KOPT-K1 (cell line): Measurements from ENCODE around the gene ARHGEF12.

ENCODE experiments used
- H3K27ac ChIP-seq: fragments of 200-600 bp; sonication (generic); 2 replicates; pipeline ENCODE4 v1.5.1; 2016; ENCODE audit warnings: antibody characterized with exemption, mild to moderate bottlenecking, low read depth, low read length; ENCODE audit not compliant: poor library complexity, severe bottlenecking
- H3K36me3 ChIP-seq: fragments of 200-600 bp; sonication (generic); 2 replicates; pipeline ENCODE4 v1.5.1; 2017; ENCODE audit warnings: antibody characterized with exemption, mild to moderate bottlenecking, low read length, moderate library complexity; ENCODE audit not compliant: insufficient read depth
- H3K9me3 ChIP-seq: fragments of 200-600 bp; sonication (generic); 2 replicates; pipeline ENCODE4 v1.5.1; 2017; ENCODE audit warnings: antibody characterized with exemption, low read length, mild to moderate bottlenecking; ENCODE audit not compliant: insufficient read depth, poor library complexity, severe bottlenecking

Gene ARHGEF12

DNA sequence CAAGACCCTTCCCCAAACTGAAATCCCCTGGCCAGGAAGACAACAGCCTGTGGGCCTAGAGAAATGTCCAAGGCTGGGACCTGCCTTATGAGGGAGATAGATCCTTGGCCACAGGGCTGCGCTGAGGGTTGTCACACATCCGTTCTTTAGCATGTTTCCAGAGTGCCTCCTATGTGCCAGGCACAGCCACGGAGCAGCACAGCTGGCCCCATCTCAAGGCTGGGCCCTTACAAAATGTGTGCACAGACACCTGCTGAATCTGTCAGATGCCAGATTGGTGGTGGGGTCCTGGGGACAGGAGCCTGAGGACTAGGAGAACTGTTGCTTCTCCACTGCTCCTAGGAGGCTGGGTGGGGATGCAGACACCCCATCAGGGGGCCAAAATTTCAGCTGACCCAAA is 186.5 kb downstream of the ARHGEF12 start:
- Histone ChIP-seq H3K36me3 (no peaks in the 10 kb centered on the region), H3K9me3 (no peaks in the 10 kb centered on the region), H3K27ac (no peak overlapping the region)

DNA sequence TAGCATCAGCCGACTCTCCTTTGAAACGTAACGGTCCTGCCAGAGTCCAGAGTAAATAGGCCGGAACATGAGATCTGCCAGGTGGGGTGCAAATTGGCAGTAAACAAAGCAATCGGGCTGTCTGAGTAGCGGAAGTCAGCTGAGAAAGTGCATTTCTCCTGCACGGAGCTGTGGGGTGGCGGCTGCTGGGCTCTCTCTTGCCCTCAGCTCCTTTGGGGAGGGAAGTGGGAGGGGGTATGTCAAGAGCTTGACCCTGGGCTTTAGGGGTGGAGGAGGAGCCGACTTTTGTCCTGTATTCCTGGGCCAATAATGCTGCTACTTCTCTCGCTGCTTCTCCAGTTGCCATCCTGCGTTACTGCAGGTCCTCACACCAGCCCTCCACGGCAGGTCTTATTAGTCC is 187.0 kb downstream of the ARHGEF12 start:
- Histone ChIP-seq H3K27ac (no peak overlapping the region), H3K9me3 (no peaks in the 10 kb centered on the region), H3K36me3 (no peaks in the 10 kb centered on the region)

DNA sequence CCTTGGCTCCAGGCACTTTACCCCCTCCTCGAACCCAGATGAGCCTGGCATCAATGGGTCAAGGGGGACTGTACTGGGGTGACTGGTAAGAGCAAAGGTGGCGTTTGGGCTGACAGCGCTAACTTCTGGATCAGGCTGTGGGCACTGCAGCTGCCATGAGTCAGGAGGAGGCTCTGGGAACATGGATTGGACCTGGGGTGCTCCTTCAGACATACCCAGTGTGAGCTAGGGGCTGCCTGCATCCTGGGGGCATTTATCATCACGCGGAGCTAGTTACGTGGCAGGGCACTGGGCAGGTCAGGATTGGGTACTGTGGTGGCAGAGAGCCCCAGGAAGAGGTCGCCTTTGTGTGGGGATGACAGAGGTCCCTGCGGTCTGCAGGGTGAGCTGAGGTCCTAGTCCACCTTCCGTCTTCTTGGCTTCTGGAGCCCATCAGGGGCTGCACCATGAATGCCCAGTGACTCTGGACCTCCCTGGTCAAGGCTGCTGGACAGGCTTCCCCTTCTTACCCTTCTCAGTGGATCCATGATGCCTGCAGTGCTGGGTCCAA is 188.4 kb downstream of the ARHGEF12 start:
- no peaks in the 10 kb centered on the region for H3K36me3 ChIP-seq
- no peak overlapping the region for H3K27ac ChIP-seq
- H3K9me3 ChIP-seq: no peaks in the 10 kb centered on the region

DNA sequence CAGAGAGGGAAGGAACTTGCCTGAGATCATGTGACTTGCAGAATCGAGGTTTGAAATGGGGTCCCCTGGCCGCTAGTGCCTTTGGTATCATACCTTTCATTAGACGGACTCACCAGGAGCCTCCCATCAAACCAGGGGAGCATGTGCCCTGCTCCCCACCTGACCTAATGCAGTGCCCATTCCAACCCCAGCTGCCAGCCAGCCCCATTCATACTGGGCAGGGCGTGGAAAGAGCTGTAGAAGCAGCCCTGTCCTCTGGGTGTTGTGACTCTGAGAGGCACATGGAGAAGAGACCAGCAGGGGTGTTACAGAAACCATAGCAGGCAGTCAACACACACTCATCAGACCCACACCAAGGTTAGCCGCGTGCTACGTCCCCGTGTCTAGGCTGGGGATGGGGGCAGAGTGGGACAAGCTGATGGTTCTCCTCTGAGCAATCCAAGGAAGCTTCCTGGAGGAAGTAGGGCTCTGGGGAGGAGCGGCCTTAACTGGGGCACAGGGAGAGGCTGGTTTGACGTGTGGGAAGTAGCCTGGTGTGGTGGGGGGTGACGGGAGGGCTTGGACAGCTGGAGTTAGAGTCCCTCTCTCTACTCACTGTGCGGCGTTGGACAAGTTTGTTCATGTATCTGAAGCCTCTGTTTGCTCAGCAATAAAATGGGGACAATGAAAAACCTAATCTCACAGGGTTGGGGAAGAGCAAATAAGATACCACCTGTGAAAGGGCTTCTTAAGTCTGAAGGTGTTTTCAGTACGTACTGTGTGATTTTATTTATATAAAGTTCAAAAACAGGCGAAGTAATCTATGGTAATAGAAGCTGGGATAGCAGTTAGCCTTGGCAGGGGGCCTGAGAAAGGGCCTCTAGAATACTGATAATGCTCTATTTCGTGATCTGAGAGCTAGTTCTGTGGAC is 189.3 kb downstream of the ARHGEF12 start:
- no peaks in the 10 kb centered on the region for H3K36me3 ChIP-seq
- H3K27ac ChIP-seq: no peak overlapping the region
- no peaks in the 10 kb centered on the region for H3K9me3 ChIP-seq

DNA sequence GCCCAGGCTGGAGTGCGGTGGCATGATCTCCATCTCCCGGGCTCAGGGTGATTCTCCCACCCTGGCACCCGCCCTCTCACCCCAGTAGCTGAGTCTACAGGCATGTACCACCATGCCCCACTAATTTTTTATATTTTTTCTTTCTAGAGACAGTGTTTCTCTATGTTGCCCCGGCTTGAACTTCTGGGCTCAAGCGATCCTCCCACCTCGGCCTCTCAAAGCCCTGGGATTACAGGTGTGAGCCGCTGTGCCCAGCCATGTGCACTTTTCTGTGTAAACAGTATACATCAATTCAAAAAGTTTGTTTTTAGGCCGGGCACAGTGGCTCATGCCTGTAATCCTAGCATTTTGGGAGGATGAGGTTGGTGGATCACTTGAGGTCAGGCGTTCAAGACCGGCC is 190.0 kb downstream of the ARHGEF12 start:
- Histone ChIP-seq H3K27ac (no peak overlapping the region), H3K9me3 (no peaks in the 10 kb centered on the region), H3K36me3 (no peaks in the 10 kb centered on the region)

DNA sequence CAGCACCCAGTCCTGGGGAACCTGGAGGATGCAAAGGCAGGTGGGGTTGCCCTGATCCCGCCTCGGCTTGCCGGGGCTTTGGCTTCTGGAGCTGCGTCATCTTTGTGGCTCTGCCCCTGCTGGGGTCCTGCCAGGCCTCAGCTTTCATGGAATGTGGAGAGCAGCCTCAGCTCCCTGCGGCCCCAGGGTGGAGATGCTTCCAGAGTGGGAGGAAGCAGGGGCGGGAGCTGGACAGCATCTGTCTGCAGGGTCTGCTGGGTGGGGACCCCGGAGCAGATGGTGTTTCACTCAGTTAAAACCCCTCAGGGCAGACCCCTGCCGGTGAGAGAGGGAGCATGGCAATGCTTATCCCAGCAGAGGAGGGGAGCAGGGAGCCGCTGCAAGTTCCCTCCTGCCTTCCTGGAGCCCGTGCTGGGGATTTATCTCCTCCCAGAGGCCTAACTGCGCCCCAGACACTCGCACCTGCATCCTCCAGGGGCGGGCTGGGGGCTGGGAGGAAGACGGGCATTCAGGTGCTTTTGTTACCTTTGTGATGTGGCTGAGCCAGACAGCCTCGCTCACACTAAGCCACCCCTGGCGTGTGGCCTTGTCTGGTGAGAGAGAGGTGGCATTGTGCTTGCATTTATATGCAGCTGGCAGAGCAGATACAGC is 191.0 kb downstream of the ARHGEF12 start:
- Histone ChIP-seq H3K27ac (no peak overlapping the region), H3K9me3 (no peaks in the 10 kb centered on the region), H3K36me3 (no peaks in the 10 kb centered on the region)

DNA sequence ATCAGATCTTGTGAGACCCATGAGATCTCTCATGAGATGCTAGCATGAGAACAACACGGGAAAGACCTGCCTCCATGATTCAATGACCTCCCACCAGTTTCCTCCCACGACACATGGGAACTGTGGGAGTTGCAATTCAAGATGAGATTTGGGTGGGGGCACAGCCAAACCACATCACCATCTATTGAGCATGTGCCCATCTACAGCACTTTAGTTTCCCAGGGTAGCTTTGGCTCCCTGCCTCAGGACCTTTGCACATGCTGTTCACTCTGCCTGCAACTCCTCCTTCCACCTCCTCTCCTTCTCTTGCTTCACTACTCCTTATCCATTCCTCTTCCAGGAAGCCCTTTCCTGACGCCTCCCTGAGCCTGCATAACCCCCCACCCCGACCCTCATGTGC is 192.5 kb downstream of the ARHGEF12 start:
- Histone ChIP-seq H3K27ac (no peak overlapping the region), H3K36me3 (no peaks in the 10 kb centered on the region), H3K9me3 (no peaks in the 10 kb centered on the region)

DNA sequence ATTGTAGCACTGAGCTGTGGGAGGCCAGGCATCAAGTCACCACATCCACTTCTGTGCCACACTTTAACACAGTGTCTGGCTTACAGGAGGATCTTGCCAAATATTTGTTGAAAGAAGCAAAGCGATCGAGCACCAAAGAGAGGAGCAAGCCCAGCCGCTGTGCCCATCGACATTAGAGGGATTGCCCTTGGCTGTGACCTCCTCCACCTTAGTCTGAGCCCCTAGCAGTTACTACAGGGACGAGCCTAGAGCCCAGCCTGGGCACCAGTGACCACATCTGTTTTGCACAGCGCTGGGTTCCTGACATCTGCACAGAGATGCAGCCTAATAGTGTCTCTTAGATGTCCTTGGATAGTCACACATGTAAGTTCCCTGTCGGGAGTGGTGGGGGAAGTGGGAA is 193.0 kb downstream of the ARHGEF12 start:
- no peaks in the 10 kb centered on the region for H3K9me3 ChIP-seq
- no peaks in the 10 kb centered on the region for H3K36me3 ChIP-seq
- H3K27ac ChIP-seq: no peak overlapping the region

DNA sequence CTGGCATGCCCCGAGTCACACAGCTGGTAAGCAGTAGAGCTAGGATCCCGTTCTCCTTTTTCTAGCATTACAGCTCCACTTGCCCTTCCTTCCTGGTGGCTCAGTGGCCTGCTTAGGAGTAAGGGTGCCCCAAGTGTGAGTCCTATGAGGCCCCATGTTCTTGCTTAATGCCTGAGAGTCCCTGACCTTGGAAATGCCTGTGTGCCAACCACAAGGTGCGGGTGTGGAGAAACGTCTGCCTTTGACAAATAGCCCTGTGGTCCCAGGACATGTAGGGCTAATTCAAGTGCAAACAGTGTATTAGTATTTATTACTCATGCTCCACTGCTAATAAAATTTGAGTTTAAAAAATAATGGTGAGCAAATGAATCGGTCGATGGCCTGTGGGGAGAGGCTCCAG is 193.7 kb downstream of the ARHGEF12 start:
- Histone ChIP-seq H3K27ac (no peak overlapping the region), H3K36me3 (no peaks in the 10 kb centered on the region), H3K9me3 (no peaks in the 10 kb centered on the region)

DNA sequence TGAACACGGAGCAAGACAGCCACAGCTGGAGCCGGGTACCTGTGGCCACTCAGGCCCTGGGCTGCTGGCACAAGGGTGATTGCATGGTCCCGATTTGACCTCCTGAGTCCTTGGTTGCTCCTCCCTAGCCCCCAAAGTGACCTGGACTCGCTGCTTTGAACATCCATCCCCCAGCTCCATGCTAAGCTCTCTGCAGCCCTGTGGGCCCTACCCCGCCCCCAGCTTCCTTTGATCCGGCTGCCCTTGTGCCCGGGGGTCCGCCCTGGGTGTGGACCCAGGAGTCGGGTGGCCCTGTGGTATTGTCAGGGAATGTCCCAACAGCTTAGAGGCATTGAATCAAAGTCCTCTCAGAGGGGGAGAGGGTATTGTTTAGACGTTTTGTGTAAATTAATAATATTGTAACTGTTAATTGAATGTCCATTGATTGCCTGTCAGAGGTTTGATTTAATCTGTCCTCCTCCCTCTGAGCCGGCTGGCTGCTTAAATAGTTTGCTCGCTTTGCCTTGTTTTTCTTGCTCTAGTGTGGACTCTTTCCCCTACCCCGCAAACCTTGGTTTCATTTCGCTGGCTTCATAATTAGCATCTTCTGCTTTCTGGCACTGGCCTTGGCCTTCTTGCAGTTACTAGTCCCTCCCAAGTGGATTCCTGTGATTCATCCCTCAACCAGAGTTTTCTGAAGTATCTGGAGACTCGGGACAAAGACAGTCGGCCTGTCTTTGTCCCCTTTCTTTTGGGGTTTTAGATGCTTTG is 196.0 kb downstream of the ARHGEF12 start:
- no peaks in the 10 kb centered on the region for H3K36me3 ChIP-seq
- H3K27ac ChIP-seq: no peak overlapping the region
- H3K9me3 ChIP-seq: no peaks in the 10 kb centered on the region

DNA sequence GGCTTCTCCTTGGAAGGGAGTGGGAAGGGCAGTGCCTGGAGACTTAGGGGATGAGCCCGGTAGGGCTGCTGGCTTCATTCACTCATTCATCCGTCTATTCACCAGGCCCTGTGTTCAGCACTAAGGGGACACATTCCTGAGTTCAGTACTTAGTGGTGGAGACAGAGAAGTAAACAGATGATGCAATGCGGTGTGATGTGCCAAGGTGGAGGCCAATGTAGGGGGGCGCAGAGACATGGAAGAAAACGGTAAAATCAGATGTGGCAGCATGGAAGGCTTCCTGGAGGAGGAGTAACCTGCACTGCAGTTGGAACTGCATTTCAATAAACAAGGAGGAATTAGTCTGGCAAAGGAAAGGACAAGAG is 196.6 kb downstream of the ARHGEF12 start:
- Histone ChIP-seq H3K9me3 (no peaks in the 10 kb centered on the region), H3K27ac (no peak overlapping the region), H3K36me3 (no peaks in the 10 kb centered on the region)

DNA sequence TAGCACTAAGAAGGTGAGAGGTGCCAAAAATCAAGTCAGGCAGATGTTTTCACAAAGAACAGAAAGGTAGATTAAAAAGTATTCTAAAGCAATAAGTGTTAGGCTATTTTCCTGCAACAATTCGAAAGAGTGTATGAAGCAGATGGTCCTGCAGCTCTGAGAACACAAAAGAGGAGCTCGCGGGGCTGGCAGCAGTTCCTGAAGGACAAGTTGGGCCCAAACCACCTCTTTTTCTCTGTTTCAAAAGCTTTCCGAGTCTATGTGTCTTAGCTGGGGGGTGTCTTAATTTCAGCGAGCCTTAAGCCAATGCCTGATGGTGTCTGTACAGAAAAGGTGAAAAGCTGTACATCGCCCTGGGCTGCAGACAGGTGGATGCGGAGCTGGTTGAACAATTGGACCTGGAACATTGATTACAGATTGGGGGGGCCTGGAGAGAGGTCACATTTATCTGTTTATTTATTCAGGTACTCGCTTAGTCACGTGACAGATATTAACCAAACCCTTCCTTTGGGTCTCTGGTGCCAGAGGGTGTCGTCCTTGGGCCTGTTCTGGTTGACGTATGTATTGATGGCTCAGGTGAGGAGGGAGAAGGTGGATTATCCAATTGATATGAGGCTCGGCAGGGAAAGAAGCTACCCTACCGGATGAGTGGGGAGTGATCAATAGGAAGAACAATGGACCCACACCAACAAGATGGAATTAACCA is 200.0 kb downstream of the ARHGEF12 start:
- no peaks in the 10 kb centered on the region for H3K36me3 ChIP-seq
- H3K27ac ChIP-seq: no peak overlapping the region
- peaks cover 1% of the 10 kb centered on the region for H3K9me3 ChIP-seq

DNA sequence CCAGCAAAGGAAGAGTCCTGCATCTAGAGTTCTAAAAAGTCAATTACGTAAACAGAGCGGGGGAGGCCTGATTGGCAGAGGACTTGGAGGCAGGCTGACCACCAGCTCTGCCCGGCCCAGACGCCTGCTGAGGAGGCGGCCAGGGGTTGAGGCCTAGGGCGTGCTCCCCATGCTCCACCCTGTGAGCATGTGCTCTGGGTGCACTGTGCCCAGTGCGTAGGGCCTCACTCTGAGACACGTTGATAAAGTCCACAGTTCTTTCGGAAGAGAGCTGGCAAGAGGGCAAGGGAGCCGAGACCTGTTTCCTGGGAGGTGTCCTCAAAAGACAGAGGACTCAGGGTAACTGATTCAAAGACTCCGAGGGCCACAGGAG is 200.6 kb downstream of the ARHGEF12 start:
- no peak overlapping the region for H3K27ac ChIP-seq
- H3K36me3 ChIP-seq: no peaks in the 10 kb centered on the region
- H3K9me3 ChIP-seq: peaks cover 7% of the 10 kb centered on the region

DNA sequence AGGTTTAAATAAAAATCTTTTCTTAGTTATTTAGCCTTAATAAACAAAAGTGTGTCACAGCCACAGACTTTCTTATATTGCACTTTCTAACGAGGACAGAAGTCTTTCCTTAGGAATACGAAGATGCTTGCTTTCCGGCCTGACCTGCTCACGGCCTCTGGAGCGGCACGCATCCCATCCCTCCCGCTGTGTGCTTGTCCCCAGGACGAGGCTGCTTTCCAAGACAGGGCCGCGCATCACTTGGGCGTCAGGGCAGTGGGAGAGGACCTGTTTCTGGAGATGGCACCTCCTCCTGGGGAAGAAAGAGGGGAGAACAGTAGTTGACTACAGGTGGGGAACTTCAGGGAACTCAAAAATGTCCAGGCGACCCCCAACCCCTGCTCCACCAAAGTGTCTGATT is 201.8 kb downstream of the ARHGEF12 start:
- H3K36me3 ChIP-seq: no peaks in the 10 kb centered on the region
- no peak overlapping the region for H3K27ac ChIP-seq
- peaks cover 14% of the 10 kb centered on the region for H3K9me3 ChIP-seq

DNA sequence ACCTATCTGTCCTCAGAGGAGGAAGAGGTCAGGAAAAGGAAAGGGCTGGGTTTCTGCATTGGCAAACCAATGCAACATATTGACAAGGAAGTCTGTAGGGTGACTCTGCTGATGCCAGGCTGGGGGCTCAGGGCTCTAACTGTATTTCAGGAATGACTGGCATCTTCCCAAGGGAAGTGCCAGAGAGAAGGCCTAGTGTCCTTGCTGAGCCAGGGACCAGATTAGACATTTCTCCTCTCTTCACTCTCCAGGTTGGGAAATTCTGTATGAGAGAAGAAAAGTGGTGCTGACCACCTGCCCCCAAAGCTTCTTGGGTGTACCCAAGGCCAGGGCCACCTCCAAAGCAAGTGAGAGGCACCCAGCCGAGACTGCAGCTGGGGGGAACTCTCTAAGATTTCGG is 202.5 kb downstream of the ARHGEF12 start:
- no peaks in the 10 kb centered on the region for H3K36me3 ChIP-seq
- H3K27ac ChIP-seq: no peak overlapping the region

More for the DNA sequence above, 202.5 kb downstream of the ARHGEF12 start:
- H3K9me3 ChIP-seq: peaks cover 14% of the 10 kb centered on the region
